T47D (cell line): ENCODE measurements around the gene CENPP.
"Not testable (repeated sequence)": the region's sequence is repeated elsewhere in the genome, so short reads cannot be mapped to it uniquely, and the experiment has no call there.

Experiments
- DNase-seq, 2 experiments: peaks; one replicate each; pipeline versions ENCODE4 v3.0.0 to v3.0.0-alpha.2; 2011 to 2012; ENCODE audit warnings: low read depth in 1 of 2, low spot score in 1 of 2
- JUND ChIP-seq: IDR thresholded peaks from 2 replicates; pipeline ENCODE4 v1.6.1; 2012; ENCODE audit warnings: low read depth
- in situ Hi-C: cut with HindIII; loops from 2 replicates; pipeline ENCODE4 v1.10.0; 2016; ENCODE audit warnings: low sequenced_read_pairs, low pct_unique_long_range_greater_than_20kb

The CENPP gene

GRCh38 chr9:92402360-92402759 is 76.6 kb downstream of the CENPP start:
- no peak for TF ChIP-seq JUND
- no peak for DNase-seq
- in situ Hi-C loops = no loop called here

GRCh38 chr9:92402826-92403745 is 77.3 kb downstream of the CENPP start:
- no peak for DNase-seq
- no peak for TF ChIP-seq JUND
- in situ Hi-C loops = no loop called here

GRCh38 chr9:92404042-92404836 is 78.5 kb downstream of the CENPP start, which contains the start of gene OGN:
Gene OGN, minus strand, starts transcription at chr9:92404578. Its CDS starts 1,171 bp downstream, at chr9:92403407.
- in situ Hi-C loops = no loop called here
- DNase-seq = no peak
- no peak for TF ChIP-seq JUND

- TF ChIP-seq JUND = no peak
- no peak for DNase-seq
- in situ Hi-C loops = no loop called here
Observed at GRCh38 chr9:92405818-92406217, 80.1 kb downstream of the CENPP start.

GRCh38 chr9:92406477-92406876 is 80.7 kb downstream of the CENPP start:
- in situ Hi-C loops = no loop called here
- TF ChIP-seq JUND = no peak
- DNase-seq = no peak

- no peak for TF ChIP-seq JUND
- in situ Hi-C loops = no loop called here
- DNase-seq = no peak
Observed at GRCh38 chr9:92407818-92408217, 82.1 kb downstream of the CENPP start.

- in situ Hi-C loops = no loop called here
- no peak for DNase-seq
- no peak for TF ChIP-seq JUND
Observed at GRCh38 chr9:92408747-92409478, 83.2 kb downstream of the CENPP start.

GRCh38 chr9:92411157-92411556 is 85.4 kb downstream of the CENPP start:
- DNase-seq, in situ Hi-C loops: not testable (repeated sequence)

GRCh38 chr9:92414566-92414965 is 88.8 kb downstream of the CENPP start:
- DNase-seq = no peak
- TF ChIP-seq JUND = no peak
- in situ Hi-C loops = no loop called here

GRCh38 chr9:92422611-92423338 is 97.0 kb downstream of the CENPP start:
- in situ Hi-C loops = no loop called here
- DNase-seq = no peak
- no peak for TF ChIP-seq JUND

GRCh38 chr9:92423612-92424011 is 97.9 kb downstream of the CENPP start:
- no peak for DNase-seq
- no peak for TF ChIP-seq JUND
- in situ Hi-C loops = no loop called here

GRCh38 chr9:92424340-92424739 is 98.6 kb downstream of the CENPP start, which contains the start of gene OMD:
Gene OMD, minus strand, starts transcription at chr9:92424471. Its CDS starts 6,913 bp downstream, at chr9:92417558.
- no peak for DNase-seq
- no peak for TF ChIP-seq JUND
- in situ Hi-C loops = no loop called here
